B cell (primary cell): ENCODE measurements around the gene BEGAIN. TPM values are rescaled to one million over a fixed set of nuclear protein-coding genes. Genes with fewer than 3 reads are reported as not detected.

Source experiments
- ATAC-seq: fragments of 200-7000 bp; cut with Tn5 transposase; one replicate; pipeline ENCODE4 v1.10.0; 2021; ENCODE audit warnings: low read depth, mild to moderate bottlenecking, moderate number of reproducible peaks, moderate library complexity
- CTCF ChIA-PET: fragments of 350-600 bp; sonication (Branson Sonifier 250); formaldehyde crosslinking; loops from one replicate; lab custom pipeline; 2021; ENCODE audit warnings: antibody characterized with exemption, inconsistent platforms; lab: Charles Lee
- POLR2A ChIA-PET: fragments of 350-600 bp; sonication (Branson Sonifier 250); formaldehyde crosslinking; loops from one replicate; lab custom pipeline; 2021; ENCODE audit warnings: antibody characterized with exemption; lab: Charles Lee
- DNase-seq: peaks from one replicate; pipeline ENCODE4 v3.0.0; 2013
- H2AFZ ChIP-seq: 2 replicates; pipeline ENCODE4 v1.6.1; 2012; ENCODE audit warnings: mild to moderate bottlenecking, low read depth, low read length; ENCODE audit not compliant: insufficient read depth, poor library complexity, severe bottlenecking
- H3K27ac ChIP-seq, 2 donors: 1 replicate in 1 of 2; 2 replicates in 1 of 2; pipeline ENCODE4 v1.5.1; 2012 to 2013; ENCODE audit warnings: low read length in 2 of 2, mild to moderate bottlenecking in 2 of 2, moderate library complexity in 1 of 2
- H3K27me3 ChIP-seq, 4 experiments: fragments of 200-600 bp in 1 of 4; sonication (generic) in 1 of 4; replicated peaks in 1 of 4; 1 replicate in 2 of 4; 2 replicates in 2 of 4; pipeline versions ENCODE4 v1.6.1 to v1.7.0; 2013 to 2016; ENCODE audit warnings: low read length in 3 of 4, mild to moderate bottlenecking in 2 of 4, mixed read lengths in 1 of 4, moderate library complexity in 1 of 4; ENCODE audit not compliant: insufficient read depth in 4 of 4, control insufficient read depth in 3 of 4; ENCODE audit errors: control extremely low read depth in 1 of 4
- H3K36me3 ChIP-seq, 2 experiments: replicated peaks in 1 of 2; 1 replicate in 1 of 2; 2 replicates in 1 of 2; pipeline versions ENCODE4 v1.6.1 to v1.7.1; 2013; ENCODE audit warnings: low read length in 1 of 2; ENCODE audit not compliant: insufficient read depth in 2 of 2, control insufficient read depth in 1 of 2; ENCODE audit errors: control extremely low read depth in 1 of 2, extremely low read depth in 1 of 2
- H3K4me1 ChIP-seq, 2 donors: fragments of 200-600 bp in 1 of 2; sonication (generic) in 1 of 2; 1 replicate in 1 of 2; 2 replicates in 1 of 2; pipeline versions ENCODE4 v1.5.1 to v1.6.1; 2013 to 2017; ENCODE audit warnings: low read length in 2 of 2; ENCODE audit not compliant: control insufficient read depth in 2 of 2, insufficient read depth in 2 of 2
- H3K4me2 ChIP-seq: replicated peaks from 2 replicates; pipeline ENCODE3; 2012; ENCODE audit warnings: mild to moderate bottlenecking, low read depth, low read length; ENCODE audit not compliant: poor library complexity, severe bottlenecking
- H3K4me3 ChIP-seq, 5 experiments: fragments of 200-600 bp in 1 of 5; sonication (generic) in 1 of 5; 1 replicate in 3 of 5; 2 replicates in 2 of 5; pipeline versions ENCODE4 v1.5.1 to v1.7.0; 2011 to 2016; ENCODE audit warnings: low read length in 4 of 5, mild to moderate bottlenecking in 4 of 5, low read depth in 2 of 5, control low read depth in 1 of 5, moderate library complexity in 1 of 5; ENCODE audit not compliant: insufficient read depth in 1 of 5; ENCODE audit errors: control extremely low read depth in 1 of 5, extremely low read depth in 1 of 5
- H3K79me2 ChIP-seq: fragments of 200-600 bp; sonication (generic); one replicate; pipeline ENCODE4 v1.6.0; 2016; ENCODE audit warnings: low read length; ENCODE audit not compliant: control insufficient read depth, insufficient read depth
- H3K9ac ChIP-seq: fragments of 200-600 bp; sonication (generic); 2 replicates; pipeline ENCODE4 v1.6.1; 2017; ENCODE audit warnings: mild to moderate bottlenecking, low read length, moderate library complexity
- H3K9me3 ChIP-seq, 3 donors: one replicate each; pipeline versions ENCODE4 v1.6.1 to v1.7.1; 2013; ENCODE audit warnings: low read length in 2 of 3; ENCODE audit not compliant: control insufficient read depth in 2 of 3, insufficient read depth in 1 of 3; ENCODE audit errors: control extremely low read depth in 1 of 3
- H4K20me1 ChIP-seq: 2 replicates; pipeline ENCODE4 v1.6.0; 2012; ENCODE audit warnings: mild to moderate bottlenecking, low read length; ENCODE audit not compliant: insufficient read depth, control insufficient read depth, poor library complexity, severe bottlenecking
- H3K27ac Mint-ChIP-seq: one replicate; pipeline ENCODE4 v1.8.0; 2021; ENCODE audit warnings: mixed read lengths
- H3K27me3 Mint-ChIP-seq: one replicate; pipeline ENCODE4 v1.8.0; 2021; ENCODE audit warnings: mixed read lengths
- H3K4me1 Mint-ChIP-seq: one replicate; pipeline ENCODE4 v1.8.0; 2021; ENCODE audit warnings: mixed read lengths
- H3K4me3 Mint-ChIP-seq: one replicate; pipeline ENCODE4 v1.8.0; 2021; ENCODE audit warnings: mixed read lengths
- H3K9me3 Mint-ChIP-seq: one replicate; pipeline ENCODE4 v1.8.0; 2022; ENCODE audit warnings: mixed read lengths; ENCODE audit not compliant: insufficient read depth
- EZH2 ChIP-seq: IDR thresholded peaks from 2 replicates; pipeline ENCODE4 v1.6.1; 2012; ENCODE audit warnings: borderline replicate concordance, low read depth, mild to moderate bottlenecking, moderate library complexity, low read length; ENCODE audit not compliant: insufficient read depth, poor library complexity, severe bottlenecking
- WGBS: methylation state at CpG from one replicate; pipeline ENCODE4 v1.1.5; 2013; ENCODE audit warnings: missing lambda C conversion rate; ENCODE audit not compliant: insufficient coverage; 5-methylcytosine and 5-hydroxymethylcytosine counted together
- intact Hi-C: fragments of 100-400 bp; cut with micrococcal nuclease; formaldehyde crosslinking; loops from one replicate; pipeline ENCODE4 v1.10.0; 2022
- polyA plus RNA-seq: library from polyadenylated mRNA; depleted of rRNA; stranded (reverse); fragments of >200 nt; gene quantifications from 2 replicates; pipeline ENCODE4 v1.2.3, GENCODE V29; 2012
- total RNA-seq, 2 donors: library from RNA; stranded (reverse); fragments of 120-200 nt in 1 of 2; gene quantifications; 1 replicate in 1 of 2; 2 replicates in 1 of 2; pipeline versions ENCODE4 v1.2.3 to v1.2.4, GENCODE V29; 2013 to 2022
- TF ChIP-seq, protein P1 (sequence below): fragments of 200-600 bp; IDR thresholded peaks from one replicate; pipeline ENCODE4 v1.8.0; 2022; ENCODE audit warnings: antibody characterized with exemption, mild to moderate bottlenecking

BEGAIN gene
- total and polyA plus RNA-seq, 2 donors (not counting 1 experiment from before 2014, with no cell fraction given), result 4.9 TPM; not detected in 1

DNA sequence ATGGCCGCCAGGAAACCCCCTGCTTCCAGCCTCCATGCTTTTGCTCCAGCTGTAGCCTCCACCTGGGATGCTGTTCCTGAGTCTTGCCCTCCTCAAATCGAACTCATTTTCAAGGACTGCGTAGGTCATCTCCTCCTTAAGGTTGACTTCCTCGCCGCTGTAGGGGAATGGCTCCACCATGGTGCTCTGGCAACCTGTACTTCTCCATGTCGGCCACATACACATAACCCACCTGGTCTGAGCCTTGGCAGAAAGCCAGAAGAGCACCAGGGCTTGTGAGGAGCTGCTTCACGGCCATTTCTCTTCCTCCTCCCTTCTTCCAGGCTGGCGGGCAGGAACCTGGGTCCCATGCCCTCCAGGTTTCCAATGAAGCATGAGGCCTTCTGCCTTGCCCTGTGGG, 36.7 kb upstream of the BEGAIN start:
- no peak overlapping the region for H3K27ac Mint-ChIP-seq
- CTCF ChIA-PET, result no interaction called here
- no peak overlapping the region for H2AFZ ChIP-seq

DNA sequence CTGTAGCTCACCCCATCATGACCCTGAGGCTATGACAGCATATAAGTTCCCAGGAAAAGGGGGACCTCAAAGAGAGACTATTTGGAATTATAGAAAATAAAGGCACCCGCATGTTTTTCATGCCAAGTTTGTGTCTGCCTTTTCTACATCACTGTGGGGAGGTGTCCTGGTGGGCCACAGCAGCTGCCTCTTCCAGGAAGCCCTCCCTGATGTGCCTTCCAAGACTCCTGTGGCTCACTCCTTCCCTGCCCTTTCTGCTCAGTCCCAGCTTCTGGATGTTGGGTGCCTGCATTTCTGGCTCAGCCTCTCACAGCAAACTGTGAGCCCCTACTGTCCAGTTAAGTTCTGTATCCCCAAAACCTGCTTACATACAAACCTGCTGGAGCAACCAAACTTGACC, 36.3 kb upstream of the BEGAIN start:
- intact Hi-C loops, result no loop called here
- DNase-seq, result no peak
- Mint-ChIP-seq H3K9me3 (peaks cover 5% of the 10 kb centered on the region), H3K27ac (no peak overlapping the region), H3K4me1 (no peaks in the 10 kb centered on the region), H3K27me3 (peaks cover 26% of the 10 kb centered on the region), H3K4me3 (no peak overlapping the region)
- no peak overlapping the region for H3K27ac ChIP-seq
- 100% methylated on average over 1 of the region's 1 CpG for WGBS
- H4K20me1 ChIP-seq, result no peaks in the 10 kb centered on the region
- H3K9ac ChIP-seq, result no peak overlapping the region
- H3K79me2 ChIP-seq, result no peaks in the 10 kb centered on the region
- no peak for ATAC-seq
- POLR2A ChIA-PET, result no interaction called here
- H3K4me2 ChIP-seq, result no peak overlapping the region
- no peak overlapping the region for H3K4me3 ChIP-seq
- H2AFZ ChIP-seq, result no peak overlapping the region
- CTCF ChIA-PET, result no interaction called here
- TF ChIP-seq, protein P1, sequence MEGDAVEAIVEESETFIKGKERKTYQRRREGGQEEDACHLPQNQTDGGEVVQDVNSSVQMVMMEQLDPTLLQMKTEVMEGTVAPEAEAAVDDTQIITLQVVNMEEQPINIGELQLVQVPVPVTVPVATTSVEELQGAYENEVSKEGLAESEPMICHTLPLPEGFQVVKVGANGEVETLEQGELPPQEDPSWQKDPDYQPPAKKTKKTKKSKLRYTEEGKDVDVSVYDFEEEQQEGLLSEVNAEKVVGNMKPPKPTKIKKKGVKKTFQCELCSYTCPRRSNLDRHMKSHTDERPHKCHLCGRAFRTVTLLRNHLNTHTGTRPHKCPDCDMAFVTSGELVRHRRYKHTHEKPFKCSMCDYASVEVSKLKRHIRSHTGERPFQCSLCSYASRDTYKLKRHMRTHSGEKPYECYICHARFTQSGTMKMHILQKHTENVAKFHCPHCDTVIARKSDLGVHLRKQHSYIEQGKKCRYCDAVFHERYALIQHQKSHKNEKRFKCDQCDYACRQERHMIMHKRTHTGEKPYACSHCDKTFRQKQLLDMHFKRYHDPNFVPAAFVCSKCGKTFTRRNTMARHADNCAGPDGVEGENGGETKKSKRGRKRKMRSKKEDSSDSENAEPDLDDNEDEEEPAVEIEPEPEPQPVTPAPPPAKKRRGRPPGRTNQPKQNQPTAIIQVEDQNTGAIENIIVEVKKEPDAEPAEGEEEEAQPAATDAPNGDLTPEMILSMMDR, result no peak
- no peak for TF ChIP-seq EZH2
- peaks cover 0 to 12% (median 0%) of the 10 kb centered on the region in 4 experiments for H3K27me3 ChIP-seq
- no peaks in the 10 kb centered on the region for H3K36me3 ChIP-seq
- no peaks in the 10 kb centered on the region for H3K4me1 ChIP-seq
- peaks cover 0 to 6% (median 0%) of the 10 kb centered on the region in 3 donors for H3K9me3 ChIP-seq

More for the DNA sequence above, 36.7 kb upstream of the BEGAIN start:
- Histone ChIP-seq H3K4me3 (no peak overlapping the region), H3K4me2 (no peak overlapping the region), H3K79me2 (no peaks in the 10 kb centered on the region), H3K9me3 (peaks cover 0 to 6% (median 0%) of the 10 kb centered on the region in 3 donors), H3K36me3 (no peaks in the 10 kb centered on the region), H3K27me3 (peaks cover 0 to 12% (median 0%) of the 10 kb centered on the region in 4 experiments), H3K4me1 (no peaks in the 10 kb centered on the region), H3K27ac (no peak overlapping the region), H4K20me1 (no peaks in the 10 kb centered on the region), H3K9ac (no peak overlapping the region)
- DNase-seq, result no peak
- TF ChIP-seq, protein P1, result no peak
- no peak for TF ChIP-seq EZH2
- intact Hi-C loops, result no loop called here
- POLR2A ChIA-PET, result no interaction called here
- H3K9me3 Mint-ChIP-seq, result peaks cover 5% of the 10 kb centered on the region
- H3K4me3 Mint-ChIP-seq, result no peak overlapping the region
- H3K27me3 Mint-ChIP-seq, result peaks cover 22% of the 10 kb centered on the region
- no peaks in the 10 kb centered on the region for H3K4me1 Mint-ChIP-seq
- no peak for ATAC-seq
- WGBS, result 85% methylated on average over 8 of the region's 8 CpGs
